HG02678 (cell line): ENCODE results near the gene ALDH7A1.
"Not testable (repeated sequence)": the region's sequence is repeated elsewhere in the genome, so short reads cannot be mapped to it uniquely, and the experiment has no call there.

Source experiments
- ATAC-seq: cut with Tn5 transposase; IDR thresholded peaks from one replicate; pipeline ENCODE4 v1.9.1; 2021; ENCODE audit warnings: mild to moderate bottlenecking, moderate library complexity; ENCODE audit not compliant: unreplicated experiment

ALDH7A1 gene

GRCh38 chr5:126535856-126536545 is 59.0 kb downstream of the ALDH7A1 start:
- ATAC-seq: no peak

- ATAC-seq: no peak
These were observed 60.5 kb downstream of the ALDH7A1 start for GRCh38 chr5:126534553-126534952.

- no peak for ATAC-seq
These were observed 63.4 kb downstream of the ALDH7A1 start for GRCh38 chr5:126531543-126532120.

GRCh38 chr5:126527892-126528291 is 67.1 kb downstream of the ALDH7A1 start:
- no peak for ATAC-seq

GRCh38 chr5:126527158-126527557 is 67.9 kb downstream of the ALDH7A1 start:
- ATAC-seq: no peak

GRCh38 chr5:126526493-126526892 is 68.5 kb downstream of the ALDH7A1 start:
- ATAC-seq: no peak

- no peak for ATAC-seq
These were observed 69.3 kb downstream of the ALDH7A1 start for GRCh38 chr5:126525630-126526245.

GRCh38 chr5:126523818-126524510 is 71.1 kb downstream of the ALDH7A1 start:
- no peak for ATAC-seq

GRCh38 chr5:126521130-126521529 is 73.9 kb downstream of the ALDH7A1 start:
- ATAC-seq: no peak

GRCh38 chr5:126520593-126520953 is 74.4 kb downstream of the ALDH7A1 start:
- no peak for ATAC-seq

- ATAC-seq: no peak
These were observed 75.1 kb downstream of the ALDH7A1 start for GRCh38 chr5:126519637-126520592.

GRCh38 chr5:126519223-126519622 is 75.8 kb downstream of the ALDH7A1 start:
- ATAC-seq: not testable (repeated sequence)

- no peak for ATAC-seq
These were observed 78.2 kb downstream of the ALDH7A1 start for GRCh38 chr5:126516852-126517251.

GRCh38 chr5:126516133-126516532 is 78.9 kb downstream of the ALDH7A1 start:
- no peak for ATAC-seq

- no peak for ATAC-seq
These were observed 79.7 kb downstream of the ALDH7A1 start for GRCh38 chr5:126515337-126515736.

GRCh38 chr5:126514558-126515141 is 80.4 kb downstream of the ALDH7A1 start:
- ATAC-seq: no peak

GRCh38 chr5:126514131-126514557 is 80.9 kb downstream of the ALDH7A1 start:
- no peak for ATAC-seq

- no peak for ATAC-seq
These were observed 81.3 kb downstream of the ALDH7A1 start for GRCh38 chr5:126513703-126514102.

- no peak for ATAC-seq
These were observed 81.7 kb downstream of the ALDH7A1 start for GRCh38 chr5:126513302-126513701.

GRCh38 chr5:126512451-126512850 is 82.6 kb downstream of the ALDH7A1 start:
- no peak for ATAC-seq
